HG02642 (cell line): ENCODE data around the gene GALNT13.

Experiments
- ATAC-seq: cut with Tn5 transposase; IDR thresholded peaks from one replicate; pipeline ENCODE4 v1.9.1; 2021; ENCODE audit warnings: mild to moderate bottlenecking; ENCODE audit not compliant: unreplicated experiment, poor library complexity

GALNT13 gene

DNA sequence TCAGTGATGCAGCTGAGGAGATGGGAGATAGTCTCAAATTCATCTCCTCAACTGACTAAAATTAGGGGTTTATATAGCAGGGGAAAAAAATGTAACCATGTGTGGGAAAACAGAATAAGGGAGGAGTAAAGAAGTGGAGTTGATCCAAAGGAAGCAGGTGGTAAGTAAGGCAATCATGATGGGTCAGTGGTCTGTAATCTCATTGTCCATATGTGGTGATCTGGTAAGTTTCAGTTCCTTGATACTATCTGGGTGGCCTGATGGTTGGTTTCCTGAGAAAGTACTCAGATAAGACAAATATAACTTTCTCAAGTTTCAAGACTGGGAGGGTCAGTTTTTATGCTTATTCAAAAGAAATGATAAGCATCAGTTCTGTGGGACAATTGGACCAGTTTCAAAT is 514.5 kb downstream of the GALNT13 start:
- no peak for ATAC-seq

DNA sequence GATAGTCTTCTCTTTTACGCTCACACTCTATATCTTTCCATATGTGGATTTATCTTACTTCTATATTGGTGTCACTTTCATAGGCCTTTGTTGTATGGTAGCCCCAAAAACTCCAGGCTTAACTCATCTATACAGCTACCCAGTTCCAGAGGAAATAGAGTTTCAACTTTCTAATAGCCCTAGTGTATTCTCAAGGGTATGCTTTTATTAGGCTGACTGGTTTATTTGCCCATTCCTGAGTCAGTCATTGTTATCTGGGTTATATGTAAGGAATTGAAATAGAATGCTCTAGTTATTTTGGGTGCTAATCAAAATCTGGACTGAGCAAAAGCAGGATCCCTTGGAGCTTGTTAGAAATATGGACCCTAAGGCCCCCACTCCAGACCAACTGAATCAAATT is 519.3 kb downstream of the GALNT13 start:
- no peak for ATAC-seq

DNA sequence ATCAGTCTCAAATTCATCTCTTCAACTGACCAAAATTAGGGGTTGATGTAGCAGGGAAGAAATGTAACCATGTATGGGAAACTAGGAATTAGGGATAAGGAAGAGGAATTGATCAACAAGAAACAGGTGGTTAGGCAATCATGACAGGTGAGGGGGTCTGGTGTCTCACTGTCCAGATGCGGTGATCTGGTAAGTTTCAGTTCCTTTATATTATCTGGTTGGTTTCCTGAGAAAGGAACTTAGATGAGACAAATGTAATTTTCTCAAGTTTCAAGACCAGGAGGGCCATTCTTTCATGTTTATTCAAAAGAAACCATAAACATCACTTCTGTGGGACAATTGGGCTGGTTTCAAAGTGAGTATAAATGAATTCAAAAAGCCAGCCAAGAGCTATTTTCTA is 520.5 kb downstream of the GALNT13 start:
- peak; percentile 78 for ATAC-seq

DNA sequence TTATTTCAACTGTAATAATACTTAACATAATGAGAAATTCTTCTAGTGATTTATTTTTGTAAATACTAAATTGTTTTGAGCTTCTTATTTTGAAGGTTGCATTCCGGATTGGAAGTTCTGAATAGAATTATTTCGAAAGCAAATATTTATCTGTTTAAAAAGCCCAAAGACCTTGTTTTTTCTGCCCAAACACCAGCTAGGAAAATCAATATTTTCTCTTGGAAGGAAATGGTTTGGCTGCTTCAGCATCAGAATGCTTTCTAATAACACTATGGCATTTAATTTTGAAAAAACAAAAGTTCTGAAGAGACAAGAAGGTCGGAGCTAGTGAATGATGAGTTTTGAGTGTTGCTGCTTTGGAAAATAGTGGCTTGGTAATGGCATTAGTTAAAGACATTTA is 522.9 kb downstream of the GALNT13 start:
- no peak for ATAC-seq

DNA sequence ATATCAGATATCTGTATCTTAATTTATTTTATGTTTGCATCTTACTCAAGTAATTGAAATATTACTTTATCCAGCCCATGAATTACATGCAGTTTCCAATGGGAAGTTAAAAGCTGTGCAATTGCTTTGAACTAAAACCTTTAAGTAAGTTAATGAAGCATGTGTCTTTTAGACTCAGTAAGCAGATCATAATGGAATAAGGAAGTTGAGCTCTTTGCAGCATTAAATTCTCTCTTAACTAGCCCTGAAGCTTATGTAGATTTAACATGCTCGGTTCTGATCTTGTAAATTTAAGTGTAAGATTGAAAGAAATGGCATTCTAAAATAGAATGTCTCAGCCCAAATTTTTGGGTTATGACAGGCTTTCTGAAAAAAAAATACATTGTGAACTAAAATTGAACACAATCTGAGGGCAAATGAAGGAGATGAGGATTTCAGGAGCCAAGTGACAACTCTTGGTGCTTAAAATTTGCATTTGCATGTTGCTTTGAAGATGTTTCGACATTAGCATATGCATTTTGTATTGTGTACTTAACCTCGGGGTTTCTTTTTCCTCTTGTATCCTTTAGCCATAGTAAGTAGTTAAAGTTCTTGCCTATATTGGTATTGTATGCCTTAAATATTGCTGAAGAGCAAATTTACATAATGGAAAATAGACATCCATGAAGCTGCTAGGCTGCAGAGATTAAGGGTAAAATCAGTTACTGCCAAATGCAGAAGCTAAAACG is 529.0 kb downstream of the GALNT13 start:
- ATAC-seq = no peak

GRCh38 chr2:154402213-154402612 is 530.5 kb downstream of the GALNT13 start:
- ATAC-seq = peak; percentile 58

GRCh38 chr2:154403242-154403790 is 531.6 kb downstream of the GALNT13 start:
- ATAC-seq = no peak

DNA sequence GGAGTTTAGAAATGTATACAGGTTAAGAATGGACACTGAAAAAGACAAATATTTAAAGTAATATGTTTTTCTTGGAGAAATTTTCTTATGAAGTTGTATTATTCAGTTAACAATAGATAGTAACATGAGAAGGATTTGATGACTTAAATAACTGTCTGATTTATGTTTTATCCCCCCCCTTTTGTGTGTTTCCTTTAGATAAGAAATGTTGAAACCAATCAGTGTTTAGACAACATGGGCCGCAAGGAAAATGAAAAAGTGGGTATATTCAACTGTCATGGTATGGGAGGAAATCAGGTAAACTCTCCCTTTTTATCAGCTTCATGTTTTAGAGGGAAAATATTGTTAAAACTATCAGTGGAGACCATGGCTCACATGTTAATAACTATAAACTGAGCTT is 537.1 kb downstream of the GALNT13 start:
- ATAC-seq = no peak

DNA sequence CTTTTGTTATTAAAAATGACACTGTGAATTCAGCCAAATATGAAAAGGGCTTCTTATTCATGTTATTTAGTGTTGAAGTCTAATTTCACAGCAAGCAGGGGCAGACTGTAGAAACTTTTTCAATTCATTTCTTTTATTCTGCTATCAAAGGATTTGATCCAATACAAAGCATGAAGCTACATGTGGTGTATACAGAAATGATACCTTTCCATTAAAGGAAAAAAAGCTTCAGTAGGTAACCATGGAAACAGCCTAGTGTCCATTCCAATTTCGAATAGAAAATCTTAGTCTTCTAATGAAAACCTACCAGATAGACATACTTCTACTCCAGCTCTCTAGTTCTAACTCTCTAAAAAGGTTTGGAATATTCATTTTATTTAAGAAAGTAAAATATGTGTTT is 550.5 kb downstream of the GALNT13 start:
- no peak for ATAC-seq

DNA sequence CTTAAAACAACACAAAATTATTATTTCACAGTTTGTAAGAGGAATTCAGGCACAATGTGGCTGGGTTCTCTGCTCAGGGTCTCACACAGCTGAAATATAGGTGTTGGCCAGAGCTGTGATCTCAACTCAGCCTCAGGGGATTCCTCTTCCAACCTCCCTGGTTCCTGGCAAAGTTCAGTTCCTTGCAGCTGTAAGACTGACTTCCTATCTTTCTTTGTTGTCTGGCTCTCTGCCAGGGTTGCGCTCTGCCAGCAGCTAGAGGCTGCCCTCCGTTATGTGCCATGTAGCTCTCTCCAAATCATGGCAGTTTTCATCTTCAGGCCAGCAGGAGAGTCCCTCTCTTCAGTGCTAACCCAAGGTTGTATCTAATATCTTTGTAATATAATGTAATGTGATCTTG is 554.3 kb downstream of the GALNT13 start:
- ATAC-seq = no peak

- no peak for ATAC-seq
These were observed 555.7 kb downstream of the GALNT13 start for GRCh38 chr2:154427453-154427852.

DNA sequence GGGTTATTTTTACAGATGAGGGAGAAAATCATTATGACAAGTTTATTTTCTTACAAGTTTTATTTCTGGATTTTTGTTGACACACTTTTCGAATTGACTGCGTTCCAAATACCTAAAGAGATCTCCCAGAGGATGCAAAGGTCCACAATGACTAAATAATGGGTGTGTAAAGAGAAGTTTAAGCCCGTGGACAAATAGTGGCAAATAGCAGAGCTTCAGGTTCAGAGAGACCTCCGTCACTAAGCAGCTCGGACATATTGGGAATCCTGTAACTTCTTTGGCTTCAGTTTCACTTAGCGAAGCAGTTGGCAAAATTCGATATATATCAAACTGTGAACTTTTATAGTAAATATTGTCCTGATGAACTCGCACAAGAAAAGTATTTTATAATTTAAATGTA is 556.3 kb downstream of the GALNT13 start:
- ATAC-seq = no peak

- ATAC-seq = no peak
These were observed 561.3 kb downstream of the GALNT13 start for GRCh38 chr2:154433010-154433409.

DNA sequence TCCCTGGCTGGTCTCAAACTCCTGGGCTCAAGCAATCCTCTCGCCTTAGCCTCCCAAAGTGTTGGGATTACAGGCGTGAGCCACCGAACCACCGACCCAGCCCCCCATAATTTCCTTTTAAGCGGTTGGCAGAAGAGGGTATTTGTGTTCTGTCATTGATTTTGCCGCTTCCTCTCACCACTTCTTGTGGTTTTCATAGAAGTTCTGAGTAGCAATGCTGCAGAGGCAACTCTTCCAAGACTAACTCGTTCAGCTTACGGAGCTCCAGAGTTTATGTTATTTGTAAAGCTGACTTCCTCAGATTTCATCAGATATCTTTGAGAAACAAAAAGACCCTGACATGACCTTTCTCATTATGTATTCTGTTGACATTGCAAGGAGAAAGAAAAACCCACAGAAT is 565.4 kb downstream of the GALNT13 start:
- no peak for ATAC-seq

GRCh38 chr2:154439156-154439555 is 567.4 kb downstream of the GALNT13 start:
- ATAC-seq = no peak

DNA sequence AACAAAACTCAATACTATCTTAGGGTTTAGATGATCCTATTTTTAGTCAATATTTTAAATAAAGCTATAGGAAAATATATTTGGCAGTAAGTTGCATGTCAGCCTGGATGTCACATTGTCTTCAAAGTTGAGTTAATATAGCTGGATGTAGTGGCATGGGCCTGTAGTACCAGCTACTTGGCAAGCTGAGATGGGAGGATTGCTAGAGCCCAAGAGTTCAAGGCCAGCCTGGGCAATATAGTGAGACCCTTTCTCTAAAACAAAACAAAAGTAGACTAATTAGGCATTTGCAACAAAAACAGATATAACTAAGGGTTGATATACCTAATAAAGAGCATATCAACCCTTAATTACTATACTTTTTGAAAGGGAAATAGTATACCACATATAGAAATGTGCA is 572.2 kb downstream of the GALNT13 start:
- ATAC-seq = no peak

DNA sequence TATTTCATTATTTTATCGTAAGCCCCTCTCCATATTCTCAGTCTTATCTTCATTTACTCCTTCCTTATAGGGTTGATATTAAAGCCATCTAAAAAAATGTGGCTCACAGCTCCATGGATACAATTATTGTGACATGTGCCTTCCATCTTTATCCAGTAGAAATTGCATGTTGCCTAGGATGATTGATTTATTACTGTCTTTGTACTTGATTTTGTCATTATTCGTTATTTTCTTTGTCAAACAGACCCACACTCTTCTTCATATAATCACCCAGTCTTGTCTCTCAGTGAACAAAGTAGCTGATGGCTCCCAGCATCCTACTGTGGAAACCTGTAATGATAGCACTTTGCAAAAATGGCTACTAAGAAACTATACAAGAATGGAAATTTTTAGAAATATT is 574.6 kb downstream of the GALNT13 start:
- ATAC-seq = no peak

DNA sequence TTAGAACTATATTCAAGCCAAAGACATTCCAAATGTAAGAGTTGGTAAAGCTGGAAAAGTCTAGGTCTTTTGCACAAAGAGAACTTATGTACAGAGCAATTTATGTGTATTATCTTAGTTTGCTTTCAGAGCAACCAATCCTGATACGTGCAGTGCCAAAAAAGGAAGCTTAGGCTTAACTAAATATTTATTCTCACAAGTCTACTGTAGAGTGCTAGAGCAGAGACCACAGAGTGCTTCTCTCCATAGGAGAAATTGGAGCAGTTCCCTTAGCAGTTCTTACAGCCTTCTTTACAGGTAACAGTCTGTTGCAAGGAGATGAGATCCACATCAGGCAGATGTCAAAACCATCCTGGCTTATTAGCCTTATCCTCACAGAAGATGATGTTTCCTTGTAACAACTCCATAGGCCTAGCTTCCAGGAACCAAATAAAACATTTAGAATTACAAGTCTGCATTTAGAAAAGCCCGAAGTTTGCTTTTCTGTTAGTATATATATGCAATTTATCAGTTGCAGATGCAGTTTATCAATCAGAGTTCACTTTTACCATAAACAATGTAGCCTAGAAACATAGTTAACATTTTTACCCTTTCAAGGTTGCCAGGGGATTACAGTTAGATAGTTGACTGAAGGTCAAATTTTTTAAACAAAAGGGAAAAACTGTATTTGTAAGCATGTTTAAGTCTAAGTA is 576.2 kb downstream of the GALNT13 start:
- ATAC-seq = no peak

DNA sequence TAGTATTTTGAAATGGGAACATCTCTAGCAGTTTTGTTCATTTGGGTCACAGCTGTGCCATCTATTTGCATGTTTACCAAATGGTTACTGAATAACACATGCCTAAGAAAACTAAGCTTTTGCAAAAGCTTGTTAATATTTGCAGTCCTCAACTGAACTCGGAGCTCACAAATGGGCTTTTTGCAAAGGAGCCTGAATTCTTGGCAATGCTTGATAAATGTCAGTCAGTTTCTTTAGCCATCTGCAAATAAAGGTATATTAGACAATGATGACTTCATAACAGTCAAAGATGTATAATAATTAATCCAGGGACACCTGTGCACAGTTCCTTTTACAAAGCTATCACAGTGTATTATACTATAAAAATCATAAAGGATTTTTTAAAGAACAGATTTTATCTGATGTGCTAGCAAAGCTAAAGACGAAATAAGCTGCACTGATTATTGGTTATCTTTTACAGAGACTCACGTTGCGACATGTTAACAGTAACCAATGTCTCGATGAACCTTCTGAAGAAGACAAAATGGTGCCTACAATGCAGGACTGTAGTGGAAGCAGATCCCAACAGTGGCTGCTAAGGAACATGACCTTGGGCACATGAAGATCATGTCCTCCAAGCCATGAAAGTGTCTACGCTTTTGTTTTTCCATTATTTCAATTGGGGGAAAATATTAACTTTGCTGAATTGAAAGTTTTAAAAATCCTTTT is 578.4 kb downstream of the GALNT13 start:
- no peak for ATAC-seq

GRCh38 chr2:154452471-154452870 is 580.7 kb downstream of the GALNT13 start:
- no peak for ATAC-seq

DNA sequence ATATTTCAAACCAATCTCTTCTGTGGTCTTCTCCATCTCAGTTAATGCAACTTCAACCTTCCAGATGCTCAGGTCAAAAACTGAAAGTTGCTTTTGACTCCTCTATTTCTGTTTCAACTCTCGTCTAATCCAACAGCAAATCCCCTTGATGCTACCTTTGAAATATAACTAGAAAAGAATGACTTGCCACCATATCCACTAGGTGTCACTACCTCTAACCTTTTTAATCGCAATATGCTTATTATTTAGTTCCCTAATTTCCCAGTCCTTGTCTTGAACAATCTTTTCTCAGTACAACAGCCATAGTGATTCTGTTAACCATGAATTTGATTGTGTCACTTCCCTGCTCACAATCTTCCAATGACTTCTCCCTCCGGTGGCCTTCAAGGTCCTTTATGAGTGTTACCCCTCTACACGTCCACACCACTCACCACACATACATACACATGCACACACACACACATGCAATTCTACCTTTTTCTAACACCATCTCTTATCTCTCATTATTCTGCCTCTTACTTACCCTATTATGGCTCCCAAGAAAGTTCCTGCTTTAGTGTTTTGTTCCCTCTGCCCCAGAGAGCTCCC is 581.3 kb downstream of the GALNT13 start:
- ATAC-seq = peak; percentile 67
